A549 (cell line): ENCODE results near the gene PACSIN1.

Experiments
- BHLHE40 ChIP-seq: IDR thresholded peaks from 2 replicates; pipeline ENCODE4 v1.6.1; 2012; ENCODE audit warnings: low read depth, low read length, inconsistent platforms
- CHD2 ChIP-seq: fragments of 150-350 bp; IDR thresholded peaks from 2 replicates; pipeline ENCODE4 v1.6.1; 2014; ENCODE audit warnings: low read length; ENCODE audit not compliant: partially characterized antibody
- EHMT2 ChIP-seq: fragments of 200-600 bp; sonication (generic); IDR thresholded peaks from 2 replicates; pipeline ENCODE4 v1.6.1; 2016; ENCODE audit warnings: antibody characterized with exemption, low read depth, mild to moderate bottlenecking, moderate library complexity
- EP300 ChIP-seq, 2 experiments: fragments of >200 bp; sonication (Bioruptor Twin); formaldehyde crosslinking; IDR thresholded peaks; 2 replicates in 1 of 2; 3 replicates in 1 of 2; pipeline ENCODE4 v1.6.1; 2016 to 2017
- MAFK ChIP-seq: fragments of 450-650 bp; IDR thresholded peaks from 2 replicates; pipeline ENCODE4 v1.6.1; 2014; ENCODE audit not compliant: partially characterized antibody
- POLR2A ChIP-seq: IDR thresholded peaks from 2 replicates; pipeline ENCODE4 v1.6.1; 2012; ENCODE audit warnings: mild to moderate bottlenecking, low read length
- RCOR1 ChIP-seq: fragments of 150-350 bp; IDR thresholded peaks from 2 replicates; pipeline ENCODE4 v1.6.1; 2014; ENCODE audit warnings: antibody characterized with exemption, low read length, low read depth
- TF ChIP-seq, protein P1 (sequence below): fragments of >200 bp; sonication (Bioruptor Twin); formaldehyde crosslinking; IDR thresholded peaks from 3 replicates; pipeline ENCODE4 v1.5.1; 2016
- TF ChIP-seq, protein P2 (sequence below): fragments of 450-650 bp; IDR thresholded peaks from 2 replicates; pipeline ENCODE4 v1.6.1; 2014; ENCODE audit warnings: antibody characterized with exemption

DNA sequence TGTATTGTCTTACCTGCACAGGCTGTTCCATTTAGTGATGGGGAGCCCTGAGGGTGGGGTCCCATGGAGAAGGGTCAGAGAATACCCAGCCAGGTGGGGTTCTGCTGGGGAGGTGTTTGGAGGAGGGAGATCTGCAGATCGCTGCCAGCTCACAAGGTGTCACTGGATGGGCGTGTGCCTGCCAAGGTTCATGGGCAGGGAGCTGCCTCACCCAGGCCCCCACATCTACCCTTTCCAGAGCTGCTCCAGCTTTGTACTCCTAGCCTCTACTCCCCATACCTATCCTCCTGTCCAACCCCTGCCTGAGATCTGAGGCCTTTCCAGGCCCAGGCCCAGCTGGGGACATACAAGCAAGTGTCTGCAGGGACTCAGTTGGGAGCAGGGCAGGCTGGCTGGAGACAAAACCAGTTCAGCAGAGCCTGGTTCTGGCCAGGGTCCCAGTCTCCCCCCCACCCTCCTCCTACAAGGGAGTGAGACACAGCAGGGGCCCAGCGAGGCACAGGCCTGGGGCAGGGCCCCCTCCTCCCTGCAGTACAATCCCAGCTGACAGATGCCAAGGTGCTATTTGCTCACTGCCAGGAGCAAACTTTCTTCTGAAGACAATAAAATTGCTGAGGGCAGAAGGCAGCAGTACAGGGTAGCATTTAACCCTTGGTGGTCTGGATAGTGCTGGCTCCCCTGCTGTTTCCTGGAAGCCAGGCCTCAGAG is 70.5 kb downstream of the PACSIN1 start:
- TF ChIP-seq, protein P1, sequence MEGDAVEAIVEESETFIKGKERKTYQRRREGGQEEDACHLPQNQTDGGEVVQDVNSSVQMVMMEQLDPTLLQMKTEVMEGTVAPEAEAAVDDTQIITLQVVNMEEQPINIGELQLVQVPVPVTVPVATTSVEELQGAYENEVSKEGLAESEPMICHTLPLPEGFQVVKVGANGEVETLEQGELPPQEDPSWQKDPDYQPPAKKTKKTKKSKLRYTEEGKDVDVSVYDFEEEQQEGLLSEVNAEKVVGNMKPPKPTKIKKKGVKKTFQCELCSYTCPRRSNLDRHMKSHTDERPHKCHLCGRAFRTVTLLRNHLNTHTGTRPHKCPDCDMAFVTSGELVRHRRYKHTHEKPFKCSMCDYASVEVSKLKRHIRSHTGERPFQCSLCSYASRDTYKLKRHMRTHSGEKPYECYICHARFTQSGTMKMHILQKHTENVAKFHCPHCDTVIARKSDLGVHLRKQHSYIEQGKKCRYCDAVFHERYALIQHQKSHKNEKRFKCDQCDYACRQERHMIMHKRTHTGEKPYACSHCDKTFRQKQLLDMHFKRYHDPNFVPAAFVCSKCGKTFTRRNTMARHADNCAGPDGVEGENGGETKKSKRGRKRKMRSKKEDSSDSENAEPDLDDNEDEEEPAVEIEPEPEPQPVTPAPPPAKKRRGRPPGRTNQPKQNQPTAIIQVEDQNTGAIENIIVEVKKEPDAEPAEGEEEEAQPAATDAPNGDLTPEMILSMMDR: no peak
- no peak for TF ChIP-seq EP300 (IDR thresholded peaks at IDR 0.05)
- no peak for TF ChIP-seq POLR2A
- no peak for TF ChIP-seq MAFK
- TF ChIP-seq RCOR1: no peak
- no peak for TF ChIP-seq EHMT2
- TF ChIP-seq CHD2: no peak
- TF ChIP-seq BHLHE40: no peak
- TF ChIP-seq, protein P2, sequence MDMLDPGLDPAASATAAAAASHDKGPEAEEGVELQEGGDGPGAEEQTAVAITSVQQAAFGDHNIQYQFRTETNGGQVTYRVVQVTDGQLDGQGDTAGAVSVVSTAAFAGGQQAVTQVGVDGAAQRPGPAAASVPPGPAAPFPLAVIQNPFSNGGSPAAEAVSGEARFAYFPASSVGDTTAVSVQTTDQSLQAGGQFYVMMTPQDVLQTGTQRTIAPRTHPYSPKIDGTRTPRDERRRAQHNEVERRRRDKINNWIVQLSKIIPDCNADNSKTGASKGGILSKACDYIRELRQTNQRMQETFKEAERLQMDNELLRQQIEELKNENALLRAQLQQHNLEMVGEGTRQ: no peak
